SU-DHL-6 (cell line): Measurements from ENCODE around the gene GREM1.

ENCODE experiments used
- CTCF ChIP-seq: fragments of 200-600 bp; sonication (generic); IDR thresholded peaks from one replicate; pipeline ENCODE4 v1.5.1; 2017; ENCODE audit warnings: antibody characterized with exemption, mild to moderate bottlenecking, low read length, moderate library complexity; ENCODE audit not compliant: insufficient read depth, poor library complexity, severe bottlenecking
- EZH2phosphoT487 ChIP-seq: fragments of 200-600 bp; sonication (generic), shearing (Covaris generic); conservative IDR thresholded peaks from 2 replicates; pipeline ENCODE4 v1.6.1; 2018; ENCODE audit warnings: mild to moderate bottlenecking, antibody characterized with exemption, low read length, moderate library complexity, mixed read lengths

- TF ChIP-seq EZH2phosphoT487 = no peak
- TF ChIP-seq CTCF = no peak
Measured at GRCh38 chr15:32775103-32775502, 57.3 kb downstream of the GREM1 start.
